RWPE2 (cell line): Measurements from ENCODE around the gene EXOC6B.

Experiments used
- ATAC-seq: fragments of 200-7000 bp; cut with Tn5 transposase; 3 replicates; pipeline ENCODE4 v1.9.1; 2021; ENCODE audit warnings: low read depth
- DNase-seq: peaks from one replicate; pipeline ENCODE4 v3.0.0-alpha.2; 2020; ENCODE audit warnings: low spot score
- H3K27ac ChIP-seq: fragments of 450-650 bp; 2 replicates; pipeline ENCODE4 v1.5.1; 2017; ENCODE audit warnings: mild to moderate bottlenecking; ENCODE audit not compliant: poor library complexity, severe bottlenecking
- H3K27me3 ChIP-seq: fragments of 250-450 bp; sonication (Bioruptor Pico); 2 replicates; pipeline ENCODE4 v1.5.1; 2021; ENCODE audit warnings: mild to moderate bottlenecking, moderate library complexity; ENCODE audit not compliant: insufficient read depth, poor library complexity, severe bottlenecking
- H3K36me3 ChIP-seq: fragments of 250-450 bp; sonication (Bioruptor Pico); 2 replicates; pipeline ENCODE4 v1.5.1; 2020; ENCODE audit warnings: low read depth, mild to moderate bottlenecking, moderate library complexity
- H3K4me1 ChIP-seq: fragments of 250-450 bp; sonication (Bioruptor Pico); 2 replicates; pipeline ENCODE4 v1.5.1; 2021; ENCODE audit warnings: mild to moderate bottlenecking, moderate library complexity; ENCODE audit not compliant: insufficient read depth, poor library complexity, severe bottlenecking
- H3K4me3 ChIP-seq: fragments of 250-450 bp; sonication (Bioruptor Pico); 2 replicates; pipeline ENCODE4 v1.5.1; 2021; ENCODE audit warnings: mild to moderate bottlenecking, moderate library complexity; ENCODE audit not compliant: severe bottlenecking
- H3K9me3 ChIP-seq: fragments of 250-450 bp; sonication (Bioruptor Pico); 2 replicates; pipeline ENCODE4 v1.5.1; 2021; ENCODE audit warnings: mild to moderate bottlenecking, moderate library complexity; ENCODE audit not compliant: severe bottlenecking
- CTCF ChIP-seq: fragments of 450-650 bp; IDR thresholded peaks from one replicate; pipeline ENCODE4 v1.5.1; 2017; ENCODE audit warnings: mild to moderate bottlenecking, moderate library complexity; ENCODE audit not compliant: poor library complexity, severe bottlenecking

EXOC6B gene

GRCh38 chr2:72126186-72127100 is 699.4 kb downstream of the EXOC6B start:
- no peak overlapping the region for H3K4me3 ChIP-seq
- no peaks in the 10 kb centered on the region for H3K36me3 ChIP-seq
- no peak for TF ChIP-seq CTCF
- no peak overlapping the region for H3K27ac ChIP-seq
- peak; percentile 30 for DNase-seq
- H3K4me1 ChIP-seq, result peaks cover 9% of the 10 kb centered on the region
- H3K27me3 ChIP-seq, result no peaks in the 10 kb centered on the region
- no peaks in the 10 kb centered on the region for H3K9me3 ChIP-seq
- no peak; the same call in 2 of the 3 replicates for ATAC-seq
